Smooth muscle cell (in vitro differentiated cells): ENCODE results near the gene RANBP1. TPM values are rescaled to one million over a fixed set of nuclear protein-coding genes. Genes with fewer than 3 reads are reported as not detected.

Experiments used
- DNase-seq: peaks from one replicate; lab custom pipeline; 2025; ENCODE audit not compliant: unreplicated experiment; lab: John Stamatoyannopoulos, UW
- H2AFZ ChIP-seq: fragments of 200-600 bp; sonication (generic); 2 replicates; pipeline ENCODE4 v1.6.0; 2016; ENCODE audit warnings: antibody characterized with exemption, low read depth, mild to moderate bottlenecking
- H3F3A ChIP-seq: fragments of 200-600 bp; sonication (generic); 2 replicates; pipeline ENCODE4 v1.6.0; 2017; ENCODE audit warnings: antibody characterized with exemption, low read depth
- H3K27ac ChIP-seq: fragments of 200-600 bp; sonication (generic); 2 replicates; pipeline ENCODE4 v1.5.1; 2016; ENCODE audit warnings: low read depth, mild to moderate bottlenecking
- H3K27me3 ChIP-seq: fragments of 200-600 bp; sonication (generic); 2 replicates; pipeline ENCODE4 v1.6.1; 2016; ENCODE audit warnings: low read depth, mild to moderate bottlenecking
- H3K36me3 ChIP-seq: fragments of 200-600 bp; sonication (generic); 2 replicates; pipeline ENCODE4 v1.5.1; 2016; ENCODE audit warnings: low read depth
- H3K4me1 ChIP-seq: fragments of 200-600 bp; sonication (generic); 2 replicates; pipeline ENCODE4 v1.5.1; 2016; ENCODE audit warnings: low read depth
- H3K4me2 ChIP-seq: fragments of 200-600 bp; sonication (generic); 2 replicates; pipeline ENCODE4 v1.6.0; 2016; ENCODE audit warnings: mild to moderate bottlenecking
- H3K4me3 ChIP-seq: fragments of 200-600 bp; sonication (generic); 2 replicates; pipeline ENCODE4 v1.5.1; 2016; ENCODE audit warnings: mild to moderate bottlenecking
- H3K79me2 ChIP-seq: fragments of 200-600 bp; sonication (generic); 2 replicates; pipeline ENCODE4 v1.6.0; 2016; ENCODE audit warnings: low read depth, mild to moderate bottlenecking
- H3K9ac ChIP-seq: fragments of 200-600 bp; sonication (generic); 2 replicates; pipeline ENCODE4 v1.6.0; 2016; ENCODE audit warnings: low read depth
- H3K9me3 ChIP-seq: fragments of 200-600 bp; sonication (generic); replicated peaks from 2 replicates; pipeline ENCODE4 v1.5.1; 2016; ENCODE audit warnings: low read depth
- H4K20me1 ChIP-seq: fragments of 200-600 bp; sonication (generic); 2 replicates; pipeline ENCODE4 v1.6.0; 2016; ENCODE audit warnings: low read depth
- CTCF ChIP-seq: fragments of 200-600 bp; sonication (generic); IDR thresholded peaks from 2 replicates; pipeline ENCODE4 v1.5.1; 2017; ENCODE audit warnings: borderline replicate concordance, mild to moderate bottlenecking, antibody characterized with exemption; ENCODE audit not compliant: insufficient read depth, poor library complexity, severe bottlenecking
- WGBS: methylation state at CpG from one replicate; pipeline ENCODE4 v1.1.7; 2016; ENCODE audit warnings: low lambda C conversion rate; 5-methylcytosine and 5-hydroxymethylcytosine counted together
- polyA plus RNA-seq: library from polyadenylated mRNA; unstranded; fragments of >200 nt; fragmentation: Nextera tagmentation; extraction: Ambion mirVana; gene quantifications from 2 replicates; pipeline ENCODE4 v1.2.1, GENCODE V29; 2016
- total RNA-seq: library from RNA; depleted of rRNA; stranded (reverse); fragments of >200 nt; gene quantifications from 2 replicates; pipeline ENCODE4 v1.2.3, GENCODE V29; 2014

Gene RANBP1
- total and polyA plus RNA-seq, 2 experiments from 2014 or later: 235 to 331 TPM

- Histone ChIP-seq H3K9ac (no peak overlapping the region), H3F3A (no peaks in the 10 kb centered on the region), H3K4me1 (no peaks in the 10 kb centered on the region), H3K4me2 (no peak overlapping the region), H3K9me3 (no peaks in the 10 kb centered on the region), H3K27ac (no peak overlapping the region), H3K36me3 (no peaks in the 10 kb centered on the region), H3K4me3 (no peak overlapping the region), H3K27me3 (no peaks in the 10 kb centered on the region), H2AFZ (no peak overlapping the region), H3K79me2 (no peaks in the 10 kb centered on the region), H4K20me1 (peaks cover 15% of the 10 kb centered on the region)
- no peak for DNase-seq
- WGBS: 94% methylated on average over 13 of the region's 14 CpGs
- no peak for TF ChIP-seq CTCF
These were observed 31.5 kb downstream of the RANBP1 start for GRCh38 chr22:20147237-20147988.

GRCh38 chr22:20148414-20148813, 32.5 kb downstream of the RANBP1 start:
- WGBS: 97% methylated on average over 13 of the region's 18 CpGs
- no peak overlapping the region for H3K4me3 ChIP-seq
- peaks cover 14% of the 10 kb centered on the region for H4K20me1 ChIP-seq
- H3K36me3 ChIP-seq: no peaks in the 10 kb centered on the region
- TF ChIP-seq CTCF: no peak
- no peak overlapping the region for H3K9ac ChIP-seq
- H2AFZ ChIP-seq: no peak overlapping the region
- H3K9me3 ChIP-seq: no peaks in the 10 kb centered on the region
- H3K27me3 ChIP-seq: no peaks in the 10 kb centered on the region
- DNase-seq: no peak
- no peak overlapping the region for H3K4me2 ChIP-seq
- H3K4me1 ChIP-seq: no peaks in the 10 kb centered on the region
- H3F3A ChIP-seq: no peaks in the 10 kb centered on the region
- no peaks in the 10 kb centered on the region for H3K79me2 ChIP-seq
- no peak overlapping the region for H3K27ac ChIP-seq

- Histone ChIP-seq H2AFZ (no peak overlapping the region), H3K4me1 (no peaks in the 10 kb centered on the region), H3K27me3 (no peaks in the 10 kb centered on the region), H3K4me3 (no peak overlapping the region), H3K4me2 (no peak overlapping the region), H4K20me1 (peaks cover 14% of the 10 kb centered on the region), H3K27ac (no peak overlapping the region), H3K36me3 (no peaks in the 10 kb centered on the region), H3K9ac (no peak overlapping the region), H3K9me3 (no peaks in the 10 kb centered on the region), H3K79me2 (no peaks in the 10 kb centered on the region), H3F3A (no peaks in the 10 kb centered on the region)
- 92% methylated on average over 29 of the region's 32 CpGs for WGBS
- no peak for DNase-seq
- TF ChIP-seq CTCF: no peak
These were observed 33.6 kb downstream of the RANBP1 start for GRCh38 chr22:20149257-20150250.
